ENCODE measurements around the gene DUSP10.

Gene DUSP10

GRCh38 chr1:221719987-221720386 lies 21.9 kb downstream of the DUSP10 start:
- no peak overlapping the region for H3K27ac ChIP-seq
- H3K27me3 ChIP-seq = no peaks in the 10 kb centered on the region
- no peaks in the 10 kb centered on the region for H3K4me1 ChIP-seq (ENCODE audit: control insufficient read depth in 1 of 2, insufficient read depth in 1 of 2, low read depth in 1 of 2, low read length in 1 of 2)
- TF ChIP-seq CTCF (IDR thresholded peaks at IDR 0.05) = no peak
- H3K36me3 ChIP-seq = no peaks in the 10 kb centered on the region
- H3K4me3 ChIP-seq (ENCODE audit: low read depth in 1 of 2, low read length in 1 of 2) = no peak overlapping the region
- H3K9me3 ChIP-seq = no peaks in the 10 kb centered on the region

GRCh38 chr1:221719278-221719597 lies 22.7 kb downstream of the DUSP10 start:
- Histone ChIP-seq H3K4me3 (ENCODE audit: low read depth in 1 of 2, low read length in 1 of 2) (no peak overlapping the region), H3K36me3 (no peaks in the 10 kb centered on the region), H3K4me1 (ENCODE audit: control insufficient read depth in 1 of 2, insufficient read depth in 1 of 2, low read depth in 1 of 2, low read length in 1 of 2) (no peaks in the 10 kb centered on the region), H3K27me3 (no peaks in the 10 kb centered on the region), H3K27ac (no peak overlapping the region), H3K9me3 (no peaks in the 10 kb centered on the region)
- TF ChIP-seq CTCF (IDR thresholded peaks at IDR 0.05) = no peak

GRCh38 chr1:221718381-221719277 lies 23.3 kb downstream of the DUSP10 start:
- Histone ChIP-seq H3K36me3 (no peaks in the 10 kb centered on the region), H3K4me3 (ENCODE audit: low read depth in 1 of 2, low read length in 1 of 2) (no peak overlapping the region), H3K27ac (no peak overlapping the region), H3K4me1 (ENCODE audit: control insufficient read depth in 1 of 2, insufficient read depth in 1 of 2, low read depth in 1 of 2, low read length in 1 of 2) (no peaks in the 10 kb centered on the region), H3K27me3 (no peaks in the 10 kb centered on the region), H3K9me3 (no peaks in the 10 kb centered on the region)
- TF ChIP-seq CTCF (IDR thresholded peaks at IDR 0.05) = no peak

GRCh38 chr1:221717485-221717853 lies 24.4 kb downstream of the DUSP10 start:
- no peaks in the 10 kb centered on the region for H3K27me3 ChIP-seq
- peaks cover 0 to 6% of the 10 kb centered on the region in 2 experiments for H3K4me1 ChIP-seq (ENCODE audit: control insufficient read depth in 1 of 2, insufficient read depth in 1 of 2, low read depth in 1 of 2, low read length in 1 of 2)
- no peaks in the 10 kb centered on the region for H3K36me3 ChIP-seq
- TF ChIP-seq CTCF (IDR thresholded peaks at IDR 0.05) = no peak
- H3K9me3 ChIP-seq = no peaks in the 10 kb centered on the region
- no peak overlapping the region for H3K4me3 ChIP-seq (ENCODE audit: low read depth in 1 of 2, low read length in 1 of 2)
- no peak overlapping the region for H3K27ac ChIP-seq

GRCh38 chr1:221716713-221717484 lies 25.0 kb downstream of the DUSP10 start:
- no peak for TF ChIP-seq CTCF (IDR thresholded peaks at IDR 0.05)
- no peak overlapping the region for H3K27ac ChIP-seq
- H3K36me3 ChIP-seq = no peaks in the 10 kb centered on the region
- H3K9me3 ChIP-seq = no peaks in the 10 kb centered on the region
- H3K4me3 ChIP-seq (ENCODE audit: low read depth in 1 of 2, low read length in 1 of 2) = no peak overlapping the region
- peaks cover 0 to 6% of the 10 kb centered on the region in 2 experiments for H3K4me1 ChIP-seq (ENCODE audit: control insufficient read depth in 1 of 2, insufficient read depth in 1 of 2, low read depth in 1 of 2, low read length in 1 of 2)
- H3K27me3 ChIP-seq = no peaks in the 10 kb centered on the region
